Vagina (tissue), 2 donors: ENCODE data around the gene LRRTM3.

Source experiments
- CTCF ChIP-seq, 3 experiments: fragments of 450-650 bp in 2 of 3; fragments of 200-600 bp in 1 of 3; sonication (generic) in 1 of 3; IDR thresholded peaks; one replicate each; pipeline ENCODE4 v1.5.1; 2017 to 2019; ENCODE audit warnings: antibody characterized with exemption in 3 of 3, mild to moderate bottlenecking in 2 of 3, moderate library complexity in 2 of 3
- POLR2A ChIP-seq, 2 donors: fragments of 450-650 bp; IDR thresholded peaks; one replicate each; pipeline ENCODE4 v1.6.1; 2017; ENCODE audit warnings: antibody characterized with exemption in 2 of 2, mild to moderate bottlenecking in 2 of 2, moderate library complexity in 2 of 2
- POLR2AphosphoS5 ChIP-seq, 2 donors: sonication (generic); formaldehyde crosslinking; IDR thresholded peaks; one replicate each; pipeline ENCODE4 v1.9.0; 2017; ENCODE audit warnings: antibody characterized with exemption in 2 of 2, mild to moderate bottlenecking in 2 of 2, low read depth in 1 of 2; ENCODE audit not compliant: insufficient read depth in 1 of 2

GRCh38 chr10:67098461-67098860 lies 172.6 kb downstream of the LRRTM3 start:
- no peak for TF ChIP-seq CTCF (IDR thresholded peaks at IDR 0.05)
- TF ChIP-seq POLR2AphosphoS5 (IDR thresholded peaks at IDR 0.05; ENCODE audit: insufficient read depth in 1 of 2, low read depth in 1 of 2) = no peak
- TF ChIP-seq POLR2A (IDR thresholded peaks at IDR 0.05) = no peak
